Hepatocyte (in vitro differentiated cells): Measurements from ENCODE around the gene EMCN. TPM values are rescaled to one million over a fixed set of nuclear protein-coding genes. Genes with fewer than 3 reads are reported as not detected.

Experiments
- DNase-seq: peaks from one replicate; pipeline ENCODE4 v3.0.0-alpha.2; 2016; ENCODE audit warnings: low spot score
- H2AFZ ChIP-seq: fragments of 200-600 bp; sonication (generic); 2 replicates; pipeline ENCODE4 v1.6.0; 2016; ENCODE audit warnings: antibody characterized with exemption, mild to moderate bottlenecking
- H3K27ac ChIP-seq: fragments of 200-600 bp; sonication (generic); 2 replicates; pipeline ENCODE4 v1.5.1; 2016; ENCODE audit warnings: mild to moderate bottlenecking
- H3K27me3 ChIP-seq: fragments of 200-600 bp; sonication (generic); 2 replicates; pipeline ENCODE4 v1.6.1; 2016
- H3K36me3 ChIP-seq: fragments of 200-600 bp; sonication (generic); replicated peaks from 2 replicates; pipeline ENCODE4 v1.5.1; 2016; ENCODE audit warnings: low read depth; ENCODE audit not compliant: insufficient read depth
- H3K4me1 ChIP-seq: fragments of 200-600 bp; sonication (generic); 2 replicates; pipeline ENCODE4 v1.5.1; 2016; ENCODE audit warnings: mild to moderate bottlenecking, moderate library complexity; ENCODE audit not compliant: insufficient read depth
- H3K4me2 ChIP-seq: fragments of 200-600 bp; sonication (generic); 2 replicates; pipeline ENCODE4 v1.6.0; 2016
- H3K4me3 ChIP-seq: fragments of 200-600 bp; sonication (generic); 2 replicates; pipeline ENCODE4 v1.5.1; 2016; ENCODE audit warnings: mild to moderate bottlenecking
- H3K79me2 ChIP-seq: fragments of 200-600 bp; sonication (generic); 2 replicates; pipeline ENCODE4 v1.6.0; 2017; ENCODE audit warnings: mild to moderate bottlenecking
- H3K9me2 ChIP-seq: fragments of 200-600 bp; sonication (generic); replicated peaks from 2 replicates; pipeline ENCODE4 v1.6.0; 2017; ENCODE audit warnings: mild to moderate bottlenecking; ENCODE audit not compliant: insufficient read depth
- H3K9me3 ChIP-seq: fragments of 200-600 bp; sonication (generic); 2 replicates; pipeline ENCODE4 v1.5.1; 2016; ENCODE audit warnings: low read depth, mild to moderate bottlenecking
- H4K20me1 ChIP-seq: fragments of 200-600 bp; sonication (generic); 2 replicates; pipeline ENCODE4 v1.6.0; 2016; ENCODE audit warnings: mild to moderate bottlenecking; ENCODE audit not compliant: insufficient read depth, poor library complexity, severe bottlenecking
- EZH2 ChIP-seq: fragments of 200-600 bp; sonication (generic); IDR thresholded peaks from 2 replicates; pipeline ENCODE4 v1.6.1; 2016; ENCODE audit warnings: antibody characterized with exemption, mild to moderate bottlenecking, borderline replicate concordance
- EZH2phosphoT487 ChIP-seq: fragments of 200-600 bp; sonication (generic); IDR thresholded peaks from one replicate; pipeline ENCODE4 v1.6.1; 2018; ENCODE audit warnings: antibody characterized with exemption, mild to moderate bottlenecking, low read depth, moderate library complexity; ENCODE audit not compliant: unreplicated experiment, severe bottlenecking
- WGBS: methylation state at CpG from one replicate; pipeline ENCODE4 v1.1.6; 2016; ENCODE audit warnings: low lambda C conversion rate; ENCODE audit errors: missing lambda C conversion rate; 5-methylcytosine and 5-hydroxymethylcytosine counted together
- polyA plus RNA-seq: library from polyadenylated mRNA; unstranded; fragments of >200 nt; fragmentation: Nextera tagmentation; extraction: Ambion mirVana; gene quantifications from 2 replicates; pipeline ENCODE4 v1.2.1, GENCODE V29; 2016
- total RNA-seq: library from RNA; depleted of rRNA; stranded (reverse); fragments of >200 nt; gene quantifications from 2 replicates; pipeline ENCODE4 v1.2.3, GENCODE V29; 2014
- TF ChIP-seq, protein P1 (sequence below): fragments of 200-600 bp; sonication (generic); IDR thresholded peaks from 2 replicates; pipeline ENCODE4 v1.5.1; 2016; ENCODE audit warnings: antibody characterized with exemption, mild to moderate bottlenecking; ENCODE audit not compliant: poor library complexity

The EMCN gene
- total and polyA plus RNA-seq, 2 experiments from 2014 or later, result 0.19 to 0.37 TPM

DNA sequence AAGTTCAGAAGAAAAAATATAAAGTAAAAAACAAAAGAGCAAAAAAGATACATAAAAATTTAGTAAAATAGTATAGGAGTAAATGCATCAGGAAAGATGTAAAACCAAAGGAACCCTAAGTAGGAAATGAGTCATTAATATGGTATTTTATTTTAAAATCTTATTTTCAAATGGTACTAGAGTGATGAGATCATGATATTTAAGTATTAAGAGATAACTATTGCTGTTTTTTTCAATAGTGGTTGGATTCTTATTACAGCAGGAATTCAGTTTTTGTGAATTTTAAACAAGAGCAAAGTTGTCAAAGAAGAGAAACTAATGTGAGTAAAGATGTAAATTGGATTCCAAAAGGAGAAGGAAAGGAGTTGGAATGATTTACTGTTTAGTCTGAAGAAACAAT lies 20.0 kb downstream of the EMCN start:
- Histone ChIP-seq H3K9me2 (no peaks in the 10 kb centered on the region), H3K9me3 (no peaks in the 10 kb centered on the region), H3K27me3 (no peaks in the 10 kb centered on the region), H3K36me3 (no peaks in the 10 kb centered on the region), H3K4me2 (no peak overlapping the region), H3K27ac (no peak overlapping the region), H4K20me1 (no peaks in the 10 kb centered on the region), H3K4me3 (no peak overlapping the region), H2AFZ (no peak overlapping the region), H3K79me2 (no peaks in the 10 kb centered on the region), H3K4me1 (no peaks in the 10 kb centered on the region)
- DNase-seq, result no peak
- TF ChIP-seq, protein P1, sequence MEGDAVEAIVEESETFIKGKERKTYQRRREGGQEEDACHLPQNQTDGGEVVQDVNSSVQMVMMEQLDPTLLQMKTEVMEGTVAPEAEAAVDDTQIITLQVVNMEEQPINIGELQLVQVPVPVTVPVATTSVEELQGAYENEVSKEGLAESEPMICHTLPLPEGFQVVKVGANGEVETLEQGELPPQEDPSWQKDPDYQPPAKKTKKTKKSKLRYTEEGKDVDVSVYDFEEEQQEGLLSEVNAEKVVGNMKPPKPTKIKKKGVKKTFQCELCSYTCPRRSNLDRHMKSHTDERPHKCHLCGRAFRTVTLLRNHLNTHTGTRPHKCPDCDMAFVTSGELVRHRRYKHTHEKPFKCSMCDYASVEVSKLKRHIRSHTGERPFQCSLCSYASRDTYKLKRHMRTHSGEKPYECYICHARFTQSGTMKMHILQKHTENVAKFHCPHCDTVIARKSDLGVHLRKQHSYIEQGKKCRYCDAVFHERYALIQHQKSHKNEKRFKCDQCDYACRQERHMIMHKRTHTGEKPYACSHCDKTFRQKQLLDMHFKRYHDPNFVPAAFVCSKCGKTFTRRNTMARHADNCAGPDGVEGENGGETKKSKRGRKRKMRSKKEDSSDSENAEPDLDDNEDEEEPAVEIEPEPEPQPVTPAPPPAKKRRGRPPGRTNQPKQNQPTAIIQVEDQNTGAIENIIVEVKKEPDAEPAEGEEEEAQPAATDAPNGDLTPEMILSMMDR, result no peak
- no peak for TF ChIP-seq EZH2
- no peak for TF ChIP-seq EZH2phosphoT487

DNA sequence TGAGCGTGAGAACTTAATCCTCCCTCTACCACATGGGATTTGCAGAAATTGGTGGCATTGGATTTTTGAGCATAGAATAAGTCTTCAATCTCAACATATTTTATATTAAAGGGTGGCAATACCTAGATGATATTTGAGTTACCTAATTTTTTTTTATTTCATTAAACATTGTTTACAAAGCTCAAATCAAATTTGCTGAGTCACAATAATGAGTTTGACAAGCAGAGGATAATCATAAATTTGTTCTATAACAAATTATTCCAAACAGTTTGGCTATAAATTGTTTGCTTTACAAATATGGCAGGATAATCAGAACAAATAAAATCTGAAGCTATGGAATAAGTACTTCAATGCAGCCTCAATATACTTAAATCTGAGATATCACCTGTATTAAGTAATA lies 22.7 kb downstream of the EMCN start:
- Histone ChIP-seq H3K36me3 (no peaks in the 10 kb centered on the region), H4K20me1 (no peaks in the 10 kb centered on the region), H2AFZ (no peak overlapping the region), H3K9me2 (no peaks in the 10 kb centered on the region), H3K79me2 (no peaks in the 10 kb centered on the region), H3K4me1 (no peaks in the 10 kb centered on the region), H3K4me3 (no peak overlapping the region), H3K27me3 (no peaks in the 10 kb centered on the region), H3K4me2 (no peak overlapping the region), H3K27ac (no peak overlapping the region), H3K9me3 (no peaks in the 10 kb centered on the region)
- TF ChIP-seq, protein P1, result no peak
- TF ChIP-seq EZH2phosphoT487, result no peak
- TF ChIP-seq EZH2, result no peak
- no peak for DNase-seq
- WGBS, result 93% methylated on average over 1 of the region's 1 CpG

DNA sequence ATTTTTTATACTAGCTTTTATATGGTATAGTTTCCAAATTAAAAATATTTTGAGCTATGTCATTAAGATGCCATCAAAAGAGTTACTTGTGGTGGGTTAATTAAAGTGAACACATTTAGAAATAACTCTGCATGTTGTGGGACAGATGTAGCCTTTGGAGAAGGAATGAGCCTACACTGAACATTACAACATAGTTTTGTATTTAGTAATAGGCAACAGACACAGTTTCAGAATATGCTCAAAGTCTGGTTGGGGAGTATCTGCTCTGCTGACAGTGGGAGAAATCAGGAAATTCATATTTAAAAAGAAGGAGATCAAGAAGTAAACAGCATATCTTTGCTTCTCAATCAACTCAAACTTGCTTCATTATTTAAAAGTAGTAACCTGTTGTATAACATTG lies 23.7 kb downstream of the EMCN start:
- no peaks in the 10 kb centered on the region for H4K20me1 ChIP-seq
- DNase-seq, result no peak
- H3K27me3 ChIP-seq, result no peaks in the 10 kb centered on the region
- H3K4me3 ChIP-seq, result no peak overlapping the region
- no peaks in the 10 kb centered on the region for H3K9me2 ChIP-seq
- H3K79me2 ChIP-seq, result no peaks in the 10 kb centered on the region
- TF ChIP-seq EZH2 (no peak), EZH2phosphoT487 (no peak)
- TF ChIP-seq, protein P1, result no peak
- no peak overlapping the region for H3K27ac ChIP-seq
- H3K9me3 ChIP-seq, result no peaks in the 10 kb centered on the region
- H3K4me2 ChIP-seq, result no peak overlapping the region
- H2AFZ ChIP-seq, result no peak overlapping the region
- H3K4me1 ChIP-seq, result no peaks in the 10 kb centered on the region
- no peaks in the 10 kb centered on the region for H3K36me3 ChIP-seq

DNA sequence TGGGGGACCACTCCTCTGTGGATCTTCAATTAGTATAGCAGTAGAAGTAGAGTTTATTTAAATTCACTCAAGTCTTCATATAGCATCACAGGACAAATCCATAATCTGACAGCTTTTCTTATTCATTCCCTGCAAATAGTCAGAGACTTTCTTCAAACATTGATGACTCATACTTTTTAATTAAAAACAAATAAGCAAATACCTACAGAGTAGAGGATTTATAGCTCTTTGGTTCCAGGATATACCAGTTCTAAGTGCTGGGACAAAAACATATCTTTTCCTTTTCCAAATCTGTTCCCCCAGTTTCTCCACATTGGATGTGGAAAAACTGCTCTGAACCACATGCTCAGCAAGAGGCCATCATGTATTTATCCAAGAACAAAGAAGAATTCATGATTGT lies 24.1 kb downstream of the EMCN start:
- DNase-seq, result no peak
- Histone ChIP-seq H3K36me3 (no peaks in the 10 kb centered on the region), H3K4me3 (no peak overlapping the region), H3K79me2 (no peaks in the 10 kb centered on the region), H4K20me1 (no peaks in the 10 kb centered on the region), H3K27me3 (no peaks in the 10 kb centered on the region), H2AFZ (no peak overlapping the region), H3K9me2 (no peaks in the 10 kb centered on the region), H3K27ac (no peak overlapping the region), H3K4me2 (no peak overlapping the region), H3K4me1 (no peaks in the 10 kb centered on the region), H3K9me3 (no peaks in the 10 kb centered on the region)
- TF ChIP-seq EZH2phosphoT487, result no peak
- TF ChIP-seq EZH2, result no peak
- TF ChIP-seq, protein P1, result no peak
